Stimulated activated naive CD4-positive, alpha-beta T cell (primary cell): ENCODE measurements around the gene MLYCD.

Experiments
- DNase-seq, 6 experiments: peaks; one replicate each; lab custom pipeline; 2025; lab: John Stamatoyannopoulos, UW

Gene MLYCD

DNA sequence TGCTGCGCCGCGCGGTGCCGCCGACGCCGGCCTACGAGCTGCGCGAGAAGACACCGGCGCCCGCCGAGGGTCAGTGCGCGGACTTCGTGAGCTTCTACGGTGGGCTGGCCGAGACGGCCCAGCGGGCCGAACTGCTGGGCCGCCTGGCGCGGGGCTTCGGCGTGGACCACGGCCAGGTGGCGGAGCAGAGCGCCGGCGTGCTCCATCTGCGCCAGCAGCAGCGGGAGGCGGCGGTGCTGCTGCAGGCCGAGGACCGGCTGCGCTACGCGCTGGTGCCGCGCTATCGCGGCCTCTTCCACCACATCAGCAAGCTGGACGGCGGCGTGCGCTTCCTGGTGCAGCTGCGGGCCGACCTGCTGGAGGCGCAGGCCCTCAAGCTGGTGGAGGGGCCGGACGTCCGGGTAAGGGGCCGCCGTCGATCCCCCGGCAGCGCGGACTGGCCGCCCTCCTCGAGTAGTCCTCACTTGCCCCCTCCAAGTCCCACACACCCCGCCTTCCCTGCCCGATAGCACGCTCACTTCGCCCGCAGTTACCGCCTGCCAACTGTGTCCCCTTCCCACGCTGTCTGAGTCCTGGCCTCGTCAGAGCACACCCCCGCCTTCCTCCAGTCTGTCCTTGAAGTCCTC, 470 bp downstream of the MLYCD start:
- DNase-seq: peak in 4 of 6 experiments; percentile 9 to 57 (median 34)

DNA sequence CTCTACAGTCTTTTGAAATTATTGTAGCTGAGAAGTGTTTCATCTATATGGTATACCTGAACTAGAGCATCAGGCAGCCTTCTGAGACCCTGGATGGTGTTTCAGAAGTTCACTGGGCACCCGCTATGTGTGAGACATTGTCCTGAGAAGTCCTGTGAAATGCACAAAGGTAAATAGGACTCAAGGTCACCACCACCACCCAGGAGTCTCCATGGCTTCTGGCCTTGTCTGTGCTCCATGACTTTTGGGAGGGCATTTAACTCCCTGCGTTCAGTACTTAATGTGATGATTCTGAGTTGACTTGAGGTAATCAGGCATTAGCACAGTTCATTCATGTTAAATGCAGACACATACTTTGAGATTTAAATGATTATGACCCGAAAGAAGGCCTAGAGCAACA, 1.1 kb downstream of the MLYCD start:
- no peak for DNase-seq

DNA sequence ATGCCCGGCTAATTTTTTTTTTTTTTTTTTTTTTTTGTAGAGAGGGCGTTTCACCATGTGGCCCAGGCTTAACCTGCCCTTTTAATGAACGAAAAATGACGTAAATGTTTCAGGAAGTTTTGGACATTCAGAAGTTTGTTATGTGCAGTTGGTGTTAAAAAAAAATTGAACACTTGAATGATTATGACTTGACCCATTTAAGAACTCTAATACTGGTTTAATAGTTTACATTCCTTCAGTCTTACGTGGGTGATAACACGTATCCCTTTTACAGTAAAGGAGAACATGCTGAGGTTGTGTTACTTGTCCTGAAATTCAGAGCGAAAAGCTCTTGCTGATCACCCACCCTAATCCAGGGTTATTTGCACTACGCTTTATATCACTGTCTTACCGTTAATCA, 1.7 kb downstream of the MLYCD start:
- DNase-seq: no peak

DNA sequence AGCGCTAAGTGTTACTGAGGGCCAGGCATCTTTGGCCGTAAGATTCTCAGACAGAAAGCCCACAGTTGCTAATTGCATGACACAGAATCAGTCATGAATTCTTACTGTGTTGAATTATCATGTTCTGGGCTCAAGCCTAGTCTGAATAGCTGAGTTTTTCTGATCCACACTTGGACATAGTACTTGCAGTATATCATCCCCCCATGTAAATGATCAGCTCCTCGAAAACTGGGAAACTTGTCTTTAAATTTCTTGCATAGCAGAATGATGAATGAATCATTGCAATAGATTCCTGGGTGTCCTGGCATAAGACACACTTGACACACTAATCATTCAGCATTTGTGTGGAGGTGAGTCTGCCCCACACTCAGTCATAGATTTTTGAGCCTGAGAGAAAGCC, 2.2 kb downstream of the MLYCD start:
- DNase-seq: no peak

DNA sequence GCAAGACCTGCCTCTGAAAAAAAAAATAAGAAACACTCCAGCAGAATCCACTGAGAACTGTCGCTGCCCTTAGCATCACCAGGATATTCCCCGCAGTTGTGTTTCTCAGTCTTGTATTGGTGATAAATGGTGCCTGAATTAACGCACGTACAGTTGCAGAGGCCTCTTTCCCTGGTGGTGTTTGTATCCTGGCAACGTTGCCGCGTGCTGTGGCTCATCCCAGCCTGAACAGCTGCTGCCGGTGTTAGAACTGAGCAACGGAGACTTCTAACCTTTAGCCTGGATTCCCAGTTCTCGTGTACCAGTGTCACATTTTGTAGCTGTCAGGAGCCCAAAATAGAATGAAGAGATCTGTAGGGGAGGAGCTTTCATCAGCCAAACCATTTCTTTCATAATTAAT, 4.8 kb downstream of the MLYCD start:
- no peak for DNase-seq

DNA sequence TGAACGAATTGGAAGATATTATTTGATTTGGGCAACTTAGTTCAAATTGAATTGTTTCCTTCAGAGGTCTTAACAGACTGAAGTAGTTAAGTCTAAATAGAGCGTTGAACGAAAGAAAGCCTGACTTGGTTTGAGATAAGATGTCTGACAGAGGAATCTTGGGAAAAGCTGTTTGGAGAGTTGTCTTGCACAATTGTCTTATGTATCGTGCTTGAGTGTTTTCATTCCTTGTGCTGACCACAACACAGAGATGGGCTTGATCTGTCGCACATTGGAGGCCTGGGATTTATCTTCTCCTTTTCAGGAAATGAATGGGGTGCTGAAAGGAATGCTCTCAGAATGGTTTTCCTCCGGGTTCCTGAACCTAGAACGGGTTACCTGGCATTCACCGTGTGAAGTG, 7.8 kb downstream of the MLYCD start:
- DNase-seq: no peak

DNA sequence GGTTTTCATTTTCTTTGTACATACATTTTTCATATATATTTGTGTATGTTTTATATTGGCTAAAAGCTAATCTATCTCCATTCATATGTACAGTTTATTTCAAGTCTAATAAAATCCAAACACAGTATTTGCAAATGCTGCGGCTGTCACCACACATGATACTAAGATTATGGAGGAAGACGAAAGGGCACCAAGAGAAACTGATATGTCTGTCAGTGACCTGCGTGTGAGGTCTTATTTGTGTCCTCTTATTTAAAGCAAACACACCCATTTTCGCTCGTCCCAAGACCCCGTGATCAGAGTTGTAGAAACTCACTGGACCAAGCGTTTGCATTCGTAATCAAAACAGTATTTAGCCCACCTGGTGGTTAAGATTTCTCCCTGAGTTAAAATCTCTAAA, 8.2 kb downstream of the MLYCD start:
- no peak for DNase-seq

DNA sequence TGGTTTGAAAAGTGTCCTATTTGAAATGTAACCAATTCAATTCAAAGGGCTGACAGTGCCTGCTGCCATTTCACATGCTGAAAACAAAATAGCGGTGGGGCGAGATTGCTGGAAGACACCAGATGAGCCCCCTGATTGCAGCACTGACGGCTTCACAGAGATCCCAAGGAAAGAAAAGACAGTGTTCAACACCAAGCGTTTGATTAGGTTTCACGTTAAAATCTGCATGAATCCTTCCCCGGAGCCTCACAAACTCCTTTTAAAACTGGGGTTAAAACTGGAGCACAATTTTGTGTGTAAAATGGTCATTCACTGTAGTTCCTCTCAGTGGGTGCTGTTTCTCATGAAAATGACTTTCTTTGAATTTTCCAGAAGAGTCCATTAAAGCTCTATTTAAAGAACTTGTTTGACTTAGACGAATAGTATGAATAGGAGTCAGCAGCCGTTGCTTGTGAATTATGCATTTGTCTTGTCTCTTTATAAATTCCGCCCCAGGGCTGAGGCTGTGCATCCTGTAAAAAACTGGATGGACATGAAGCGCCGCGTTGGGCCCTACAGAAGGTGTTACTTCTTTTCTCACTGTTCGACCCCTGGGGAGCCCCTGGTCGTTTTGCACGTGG, 8.8 kb downstream of the MLYCD start:
- no peak for DNase-seq

DNA sequence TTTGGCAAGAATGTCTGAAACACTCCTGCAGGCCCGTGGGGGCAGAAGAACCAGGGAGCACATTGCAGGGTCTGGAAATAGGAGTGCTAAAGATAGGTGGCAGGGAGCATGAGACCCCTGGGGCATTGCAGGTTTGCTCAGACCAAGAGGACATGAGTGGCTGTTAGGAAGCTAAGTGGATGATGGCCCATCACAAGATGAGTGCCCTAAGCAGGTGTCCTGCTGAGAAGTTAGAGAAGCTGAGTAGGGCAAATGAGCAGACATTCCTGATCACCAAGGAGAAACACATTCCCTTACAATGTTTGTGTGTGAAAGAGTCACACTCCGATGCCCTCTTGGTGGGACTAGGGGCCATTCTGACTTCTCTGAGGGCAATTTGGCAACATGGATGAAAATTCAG, 9.9 kb downstream of the MLYCD start:
- no peak for DNase-seq

DNA sequence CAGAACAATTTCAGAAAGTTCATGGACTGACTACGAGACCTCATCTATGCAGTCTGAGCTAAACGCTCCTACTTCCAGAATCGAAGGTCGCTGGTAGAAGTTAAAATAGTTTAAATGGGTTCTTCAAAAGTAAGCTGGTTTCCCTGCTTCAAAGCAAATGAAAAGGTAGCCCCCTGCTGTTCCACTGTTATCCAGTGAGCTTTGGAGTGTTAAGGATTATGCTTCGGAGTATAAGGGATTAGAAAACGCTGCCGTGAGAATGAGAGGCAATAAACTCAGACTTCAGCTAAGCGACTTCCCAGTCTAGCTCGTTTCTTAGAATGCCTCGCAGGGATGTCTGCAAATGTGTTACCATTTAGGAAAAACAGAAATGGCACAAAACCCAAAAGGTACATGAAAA, 12.4 kb downstream of the MLYCD start:
- DNase-seq: no peak

DNA sequence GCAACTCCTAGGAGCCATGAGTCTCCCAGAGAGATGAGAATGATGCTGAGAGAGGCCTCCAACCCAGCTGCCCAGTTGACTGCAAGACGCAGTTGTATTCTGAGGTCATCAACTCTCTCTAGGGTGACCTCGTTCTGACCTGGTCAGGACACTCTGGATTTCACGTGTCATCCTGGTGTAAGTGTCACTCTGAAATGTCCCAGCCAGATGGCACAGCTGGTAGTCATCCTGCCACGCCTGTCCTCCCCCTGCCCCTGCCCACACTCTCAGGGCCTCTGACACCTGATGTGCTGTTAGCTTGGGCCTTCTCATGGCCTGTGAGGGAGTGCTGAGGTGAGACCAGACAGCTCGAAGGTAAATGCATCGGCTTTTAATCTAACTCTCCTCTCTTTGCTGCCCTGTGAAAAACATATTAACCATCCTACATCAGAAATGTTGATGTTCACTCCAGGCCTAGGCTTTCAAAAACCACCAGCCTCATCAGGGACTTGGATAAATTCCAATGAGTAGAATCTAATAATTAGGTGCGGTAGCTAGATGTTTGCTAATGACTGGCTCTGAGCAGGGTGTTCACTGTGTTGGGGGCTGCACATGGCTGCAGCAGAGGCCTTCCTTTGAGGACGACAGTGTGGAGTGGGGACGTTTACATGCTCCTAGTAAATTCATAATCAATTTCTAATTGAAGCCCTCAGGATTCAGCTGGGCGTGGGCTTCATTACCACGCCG, 13.8 kb downstream of the MLYCD start:
- DNase-seq: no peak

DNA sequence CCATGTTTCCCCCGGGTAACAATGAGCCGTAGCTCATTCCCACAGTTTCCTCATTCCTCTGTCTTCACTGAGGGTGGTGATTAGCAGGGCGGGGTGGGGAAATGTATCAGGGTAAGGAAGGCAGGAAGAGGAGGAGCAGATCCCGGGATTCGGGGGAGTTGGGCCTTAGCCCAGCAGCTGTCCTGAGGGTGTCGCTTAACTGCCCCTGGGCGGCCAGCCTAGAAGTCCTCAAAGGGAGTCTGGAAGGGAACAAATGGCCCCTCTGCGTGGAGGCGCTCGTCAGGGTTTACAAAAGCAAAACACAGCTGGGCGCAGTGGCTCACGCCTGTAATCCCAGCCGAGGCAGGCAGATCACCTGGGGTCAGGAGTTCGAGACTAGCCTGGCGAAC, 14.3 kb downstream of the MLYCD start:
- no peak for DNase-seq

DNA sequence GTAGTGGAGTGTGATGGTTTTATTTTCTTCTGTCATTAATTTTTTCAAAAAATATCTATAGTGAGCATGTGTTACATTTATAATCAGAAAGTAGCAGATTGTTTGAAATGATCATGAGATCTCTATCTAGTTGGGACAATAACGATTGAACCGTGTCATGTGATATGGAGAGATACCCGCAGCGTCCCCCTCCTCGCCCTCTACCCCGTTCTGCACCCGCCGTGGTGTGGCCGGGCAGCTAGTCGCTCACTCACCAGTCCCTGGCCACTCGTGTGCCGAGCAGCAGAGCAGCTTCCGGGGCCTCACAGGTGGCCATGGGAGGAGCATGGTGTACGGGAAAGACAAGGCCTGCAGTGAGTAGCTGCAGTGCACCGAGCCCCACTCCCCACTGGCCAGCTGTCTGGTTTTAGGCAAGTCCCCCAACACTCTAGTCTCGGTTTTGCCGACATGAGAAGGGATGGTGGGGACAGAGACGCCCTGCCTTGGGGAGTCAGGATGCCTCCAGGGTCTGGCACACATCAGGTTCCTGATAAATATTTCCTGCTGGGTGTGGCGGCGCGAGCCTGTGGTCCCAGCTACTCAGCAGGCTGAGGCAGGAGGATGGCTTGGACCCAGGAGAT, 15.3 kb downstream of the MLYCD start:
- DNase-seq: no peak

DNA sequence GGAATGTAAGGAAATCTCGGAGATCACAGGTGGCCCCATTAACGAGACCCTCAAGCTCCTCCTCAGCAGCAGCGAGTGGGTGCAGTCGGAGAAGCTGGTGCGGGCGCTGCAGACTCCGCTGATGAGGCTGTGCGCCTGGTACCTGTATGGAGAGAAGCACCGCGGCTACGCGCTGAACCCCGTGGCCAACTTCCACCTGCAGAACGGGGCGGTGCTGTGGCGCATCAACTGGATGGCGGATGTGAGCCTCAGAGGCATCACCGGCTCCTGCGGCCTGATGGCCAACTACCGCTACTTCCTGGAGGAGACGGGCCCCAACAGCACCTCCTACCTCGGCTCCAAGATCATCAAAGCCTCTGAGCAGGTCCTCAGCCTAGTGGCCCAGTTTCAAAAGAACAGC, 16.2 kb downstream of the MLYCD start:
- no peak for DNase-seq

DNA sequence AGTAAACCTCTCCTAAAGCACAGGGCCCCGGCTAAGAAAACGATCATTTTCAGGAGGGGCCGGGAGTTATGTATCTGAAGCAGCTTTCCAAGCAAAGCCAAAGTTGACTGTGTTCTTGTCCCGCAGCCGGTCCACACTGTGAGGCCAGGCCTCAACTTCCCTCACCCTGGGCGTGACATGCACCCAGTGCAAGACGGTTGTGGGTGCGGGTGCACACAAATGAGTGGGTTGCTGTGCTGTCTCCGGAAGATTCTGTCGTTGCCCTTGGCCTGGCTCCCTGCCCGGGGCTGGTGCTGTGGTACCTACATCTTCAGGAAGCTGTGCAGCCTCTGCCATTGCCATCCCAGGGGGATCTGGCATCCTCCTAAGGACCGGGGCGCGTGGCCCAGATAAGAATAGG, 16.6 kb downstream of the MLYCD start:
- DNase-seq: no peak

DNA sequence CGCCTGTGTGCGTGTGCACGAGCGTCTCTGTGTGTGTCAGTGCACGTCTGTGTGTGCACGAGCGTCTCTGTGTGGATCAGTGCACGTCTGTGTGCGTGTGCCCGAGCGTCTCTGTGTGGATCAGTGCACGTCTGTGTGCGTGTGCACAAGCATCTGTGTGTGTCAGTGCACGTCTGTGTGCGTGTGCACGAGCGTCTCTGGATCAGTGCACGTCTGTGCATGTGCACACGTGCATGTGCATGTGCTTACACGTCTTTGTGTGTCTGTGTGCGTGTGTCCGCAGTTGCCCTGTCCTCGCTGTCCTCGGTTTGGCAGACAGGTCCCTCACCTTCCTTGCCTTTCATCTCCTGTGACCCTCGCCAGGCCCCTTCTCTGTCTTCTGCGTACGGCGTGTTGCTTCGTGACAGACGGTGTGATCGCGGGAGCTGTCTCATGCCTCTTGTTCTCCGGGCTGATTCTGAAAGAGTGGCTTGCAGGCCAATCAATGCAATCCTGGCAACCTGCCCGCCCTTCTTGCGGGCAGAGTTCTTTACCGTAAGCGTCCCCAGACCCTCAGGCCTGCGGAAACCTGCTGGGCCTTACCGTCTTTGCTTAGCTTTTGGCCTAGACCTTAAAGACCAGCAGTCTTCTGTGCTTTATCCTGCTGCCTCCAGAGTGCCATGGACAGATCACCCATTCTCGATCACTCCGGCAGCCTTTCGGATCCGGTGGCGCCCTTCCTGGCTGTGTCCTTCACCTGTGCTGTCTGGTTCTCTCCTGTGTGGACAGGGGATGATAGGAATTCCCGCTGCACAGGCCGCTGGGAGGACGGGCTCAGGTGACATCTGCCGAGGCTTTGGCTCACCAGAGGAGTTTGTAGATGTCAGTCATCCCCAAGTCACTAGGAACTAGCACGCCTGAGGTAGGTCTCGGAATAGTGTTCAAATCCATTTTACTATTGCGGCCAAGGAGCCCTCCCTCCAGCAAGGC, 18.5 kb downstream of the MLYCD start:
- DNase-seq: no peak

DNA sequence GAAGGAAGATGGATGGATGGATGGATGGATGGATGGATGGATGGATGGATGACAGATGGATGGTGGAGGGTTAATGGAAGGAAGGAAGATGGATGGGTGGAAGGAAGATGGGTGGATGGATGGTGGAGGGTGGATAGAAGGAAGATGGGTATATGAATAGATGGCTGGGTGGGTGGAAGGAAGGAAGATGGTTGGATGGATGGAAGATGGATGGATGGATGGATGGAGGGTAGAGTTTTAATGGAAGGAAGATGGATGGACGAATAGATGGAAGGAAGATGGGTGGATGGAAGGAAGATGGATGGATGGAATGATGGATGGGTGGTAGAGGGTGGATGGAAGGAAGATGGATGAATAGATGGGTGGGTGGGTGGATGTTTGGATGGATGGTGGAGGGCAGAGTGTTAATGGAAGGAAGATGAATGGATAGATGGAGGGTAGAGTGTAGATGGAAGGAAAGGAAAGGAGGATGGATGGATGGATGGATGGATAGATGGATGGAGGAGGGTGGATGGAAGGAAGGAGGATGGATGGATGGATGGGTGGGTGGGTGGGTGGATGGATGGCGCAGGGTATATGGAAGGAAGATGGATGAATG, 22.1 kb downstream of the MLYCD start:
- no peak for DNase-seq

DNA sequence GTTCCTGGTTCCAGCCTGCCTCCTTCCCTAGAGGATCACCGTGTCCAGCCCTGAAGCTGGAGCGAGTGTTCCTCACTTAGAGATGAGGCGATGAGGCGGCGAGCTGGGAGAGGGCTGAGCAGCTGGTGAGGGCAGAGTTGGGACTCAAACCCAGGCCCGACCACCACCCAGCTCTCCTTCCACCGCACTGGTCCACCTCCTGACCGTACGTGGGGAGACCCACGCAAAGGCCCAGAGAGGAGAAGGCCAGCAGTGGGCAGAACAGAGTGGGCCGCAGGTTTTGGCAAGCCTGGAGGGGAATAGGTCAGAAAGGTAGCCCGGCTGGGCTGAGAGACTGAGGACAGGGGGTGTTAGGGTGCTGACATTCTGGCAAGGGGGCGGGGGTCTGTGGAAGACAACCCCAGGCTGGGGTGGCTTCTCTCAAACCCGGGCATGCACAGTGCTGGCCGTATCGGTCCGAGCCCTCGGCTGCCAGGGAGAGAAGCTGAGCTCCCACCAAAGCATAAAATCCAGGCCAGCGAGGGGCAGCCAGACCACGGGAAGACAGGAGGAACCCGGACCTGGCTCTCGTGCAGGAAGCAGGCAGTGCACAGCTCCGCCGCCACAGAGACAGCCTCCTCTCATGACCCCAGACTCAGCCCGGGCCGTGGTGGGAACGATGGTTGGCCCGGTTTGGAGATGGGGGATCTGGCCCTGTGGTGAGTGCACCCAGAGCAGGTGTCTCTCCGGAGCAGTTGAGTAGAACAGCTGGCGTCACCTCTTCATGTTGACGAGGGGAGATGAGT, 24.9 kb downstream of the MLYCD start:
- no peak for DNase-seq

DNA sequence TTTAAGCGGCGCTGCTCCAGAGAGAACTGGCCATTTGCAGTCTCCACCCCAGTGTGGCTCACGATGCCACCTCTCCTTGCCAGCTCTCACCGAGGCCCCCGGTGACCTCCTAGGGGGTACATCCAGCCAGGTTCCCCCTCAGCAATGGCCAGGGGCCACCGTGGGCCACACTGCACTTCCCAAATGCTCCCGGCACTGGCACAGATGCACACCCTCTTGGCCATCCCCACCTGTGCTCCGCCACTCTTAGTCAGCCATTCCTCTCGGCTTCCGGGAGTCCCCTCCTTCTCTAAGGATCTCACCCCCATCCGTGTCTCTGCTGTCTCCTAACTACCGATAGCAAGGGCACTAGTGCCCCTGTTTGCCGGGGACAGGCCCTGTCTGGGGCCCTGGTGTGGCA, 25.8 kb downstream of the MLYCD start:
- DNase-seq: no peak

DNA sequence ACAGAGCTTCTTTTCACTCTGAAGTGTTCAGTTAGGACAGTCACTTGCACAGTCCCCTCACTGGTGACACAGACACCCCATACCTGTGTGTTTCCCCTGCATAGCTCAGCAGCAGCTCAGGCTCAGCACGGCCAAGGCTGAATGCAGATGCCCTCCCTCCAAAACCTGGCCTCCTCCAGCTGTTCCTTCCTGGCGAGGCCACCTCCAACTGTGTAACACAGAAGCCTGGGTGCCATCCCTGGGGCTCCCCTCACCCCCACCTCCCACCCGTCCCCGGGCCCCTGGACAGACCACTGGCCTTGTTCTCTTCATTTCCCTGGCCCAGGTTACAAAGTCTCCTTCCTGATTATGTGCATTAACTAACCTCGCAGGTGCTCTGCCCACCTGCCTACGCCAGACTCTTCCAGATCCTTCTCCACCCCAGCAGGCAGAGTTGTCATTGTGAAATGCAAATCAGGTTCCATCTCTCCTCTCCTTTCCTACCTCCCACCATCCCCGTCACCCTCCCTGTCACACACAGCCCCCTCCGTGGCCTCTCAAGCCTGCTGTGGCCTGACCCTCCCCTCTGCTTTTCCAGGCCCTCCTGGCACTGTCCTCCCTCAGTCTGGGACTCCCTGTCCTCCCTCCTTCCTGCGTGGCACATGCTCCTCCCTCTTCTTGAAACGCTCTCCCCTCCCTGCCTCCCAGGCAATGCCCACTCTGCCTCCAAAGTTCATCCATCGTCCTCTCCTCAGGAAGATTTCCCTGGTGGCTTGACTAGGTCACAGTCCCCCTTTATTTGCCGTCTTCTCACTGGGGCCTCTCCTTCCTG, 26.4 kb downstream of the MLYCD start:
- no peak for DNase-seq
